Activated CD4-positive, alpha-beta T cell treated with anti-CD3 and anti-CD28 coated beads, Interleukin-2, amount 50 U/mL, for 1 hour (primary cell): ENCODE data around the gene C2CD2.
"Not testable (repeated sequence)": the region's sequence is repeated elsewhere in the genome, so short reads cannot be mapped to it uniquely, and the experiment has no call there.

Experiments
- DNase-seq: peaks from one replicate; pipeline ENCODE4 v3.0.0-alpha.2; 2020

Gene C2CD2

GRCh38 chr21:41956926-41957729, 3.3 kb upstream of the C2CD2 start:
- no peak for DNase-seq

GRCh38 chr21:41955516-41955915, 1.7 kb upstream of the C2CD2 start:
- no peak for DNase-seq

GRCh38 chr21:41954654-41955499, 1.1 kb upstream of the C2CD2 start:
- DNase-seq = no peak

GRCh38 chr21:41953249-41953830, 478 bp downstream of the C2CD2 start:
- no peak for DNase-seq

GRCh38 chr21:41952568-41953248, 1.1 kb downstream of the C2CD2 start:
- no peak for DNase-seq

- DNase-seq = no peak
Observed at GRCh38 chr21:41951876-41952567, 1.8 kb downstream of the C2CD2 start.

GRCh38 chr21:41950941-41951351, 2.9 kb downstream of the C2CD2 start:
- DNase-seq = no peak

GRCh38 chr21:41949631-41950030, 4.2 kb downstream of the C2CD2 start:
- not testable (repeated sequence) for DNase-seq

- no peak for DNase-seq
Observed at GRCh38 chr21:41948901-41949300, 4.9 kb downstream of the C2CD2 start.

- no peak for DNase-seq
Observed at GRCh38 chr21:41948078-41948895, 5.5 kb downstream of the C2CD2 start.

- DNase-seq = no peak
Observed at GRCh38 chr21:41945982-41946381, 7.8 kb downstream of the C2CD2 start.

- no peak for DNase-seq
Observed at GRCh38 chr21:41943851-41944250, 10.0 kb downstream of the C2CD2 start.

GRCh38 chr21:41942457-41942856, 11.4 kb downstream of the C2CD2 start:
- no peak for DNase-seq

- DNase-seq = no peak
Observed at GRCh38 chr21:41941941-41942340, 11.9 kb downstream of the C2CD2 start.

- DNase-seq = no peak
Observed at GRCh38 chr21:41940431-41940830, 13.4 kb downstream of the C2CD2 start.

- no peak for DNase-seq
Observed at GRCh38 chr21:41939391-41939790, 14.4 kb downstream of the C2CD2 start.

- no peak for DNase-seq
Observed at GRCh38 chr21:41933313-41934079, 20.3 kb downstream of the C2CD2 start.

- no peak for DNase-seq
Observed at GRCh38 chr21:41932576-41933312, 21.1 kb downstream of the C2CD2 start.

- no peak for DNase-seq
Observed at GRCh38 chr21:41932191-41932575, 21.6 kb downstream of the C2CD2 start.

GRCh38 chr21:41931041-41931451, 22.8 kb downstream of the C2CD2 start:
- DNase-seq = no peak
